ENCODE results near the gene EDIL3.

EDIL3 gene

GRCh38 chr5:83957188-83957587, 427.5 kb downstream of the EDIL3 start:
- DNase-seq (ENCODE audit: low spot score): no peak

- DNase-seq (ENCODE audit: low spot score): no peak
These were observed 428.3 kb downstream of the EDIL3 start for GRCh38 chr5:83956386-83956785.

- peak; percentile 5 for DNase-seq (ENCODE audit: low spot score)
These were observed 428.8 kb downstream of the EDIL3 start for GRCh38 chr5:83955916-83956315.

GRCh38 chr5:83947763-83948162, 436.9 kb downstream of the EDIL3 start:
- DNase-seq (ENCODE audit: low spot score): no peak

- DNase-seq (ENCODE audit: low spot score): no peak
These were observed 438.2 kb downstream of the EDIL3 start for GRCh38 chr5:83946516-83946915.

GRCh38 chr5:83942155-83942554, 442.5 kb downstream of the EDIL3 start:
- no peak for DNase-seq (ENCODE audit: low spot score)

- no peak for DNase-seq (ENCODE audit: low spot score)
These were observed 446.8 kb downstream of the EDIL3 start for GRCh38 chr5:83937837-83938236.

GRCh38 chr5:83931969-83932368, 452.7 kb downstream of the EDIL3 start:
- DNase-seq (ENCODE audit: low spot score): no peak

- peak; percentile 67 for DNase-seq (ENCODE audit: low spot score)
These were observed 457.4 kb downstream of the EDIL3 start for GRCh38 chr5:83927140-83927733.

GRCh38 chr5:83925955-83926337, 458.7 kb downstream of the EDIL3 start:
- no peak for DNase-seq (ENCODE audit: low spot score)

GRCh38 chr5:83925321-83925954, 459.2 kb downstream of the EDIL3 start:
- no peak for DNase-seq (ENCODE audit: low spot score)

- no peak for DNase-seq (ENCODE audit: low spot score)
These were observed 459.8 kb downstream of the EDIL3 start for GRCh38 chr5:83924891-83925290.

- DNase-seq (ENCODE audit: low spot score): no peak
These were observed 460.5 kb downstream of the EDIL3 start for GRCh38 chr5:83924171-83924570.

- peak; percentile 67 for DNase-seq (ENCODE audit: low spot score)
These were observed 462.0 kb downstream of the EDIL3 start for GRCh38 chr5:83922699-83923098.

- no peak for DNase-seq (ENCODE audit: low spot score)
These were observed 462.9 kb downstream of the EDIL3 start for GRCh38 chr5:83921666-83922193.

- DNase-seq (ENCODE audit: low spot score): no peak
These were observed 465.3 kb downstream of the EDIL3 start for GRCh38 chr5:83919071-83920041.

GRCh38 chr5:83917261-83917908, 467.3 kb downstream of the EDIL3 start:
- no peak for DNase-seq (ENCODE audit: low spot score)

GRCh38 chr5:83914662-83915418, 469.8 kb downstream of the EDIL3 start:
- DNase-seq (ENCODE audit: low spot score): no peak

- peak; percentile 20 for DNase-seq (ENCODE audit: low spot score)
These were observed 470.5 kb downstream of the EDIL3 start for GRCh38 chr5:83914199-83914598.

GRCh38 chr5:83913593-83913992, 471.1 kb downstream of the EDIL3 start:
- no peak for DNase-seq (ENCODE audit: low spot score)

- no peak for DNase-seq (ENCODE audit: low spot score)
These were observed 473.2 kb downstream of the EDIL3 start for GRCh38 chr5:83911367-83911919.
